Measurements from ENCODE around the gene MTFR1L. TPM values are rescaled to one million over a fixed set of nuclear protein-coding genes. Genes with fewer than 3 reads are reported as not detected.

Gene MTFR1L
- total RNA-seq, 1 experiment from 2014 or later, result 26.2 TPM

DNA sequence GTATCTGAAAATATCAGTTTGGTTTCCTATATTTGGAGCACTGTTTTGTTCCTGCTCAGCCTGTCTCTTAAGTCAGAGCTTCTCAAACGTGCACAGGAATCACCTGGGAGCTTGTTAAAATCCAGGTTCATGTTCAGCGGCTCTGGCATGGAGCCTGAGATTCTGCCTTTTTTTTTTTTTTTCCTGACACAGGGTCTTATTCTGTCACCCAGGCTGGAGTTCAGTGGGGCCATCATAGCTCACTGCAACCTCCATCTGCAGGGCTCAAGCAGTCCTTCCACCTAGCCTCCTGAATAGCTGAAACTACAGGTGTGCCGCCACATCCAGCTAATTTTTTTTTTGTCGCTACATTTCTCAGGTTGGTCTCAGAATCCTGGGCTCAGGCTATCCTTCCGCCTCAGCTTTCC is 32.0 kb upstream of the MTFR1L start:
- no peak for DNase-seq (ENCODE audit: extremely low read depth, low read depth)

DNA sequence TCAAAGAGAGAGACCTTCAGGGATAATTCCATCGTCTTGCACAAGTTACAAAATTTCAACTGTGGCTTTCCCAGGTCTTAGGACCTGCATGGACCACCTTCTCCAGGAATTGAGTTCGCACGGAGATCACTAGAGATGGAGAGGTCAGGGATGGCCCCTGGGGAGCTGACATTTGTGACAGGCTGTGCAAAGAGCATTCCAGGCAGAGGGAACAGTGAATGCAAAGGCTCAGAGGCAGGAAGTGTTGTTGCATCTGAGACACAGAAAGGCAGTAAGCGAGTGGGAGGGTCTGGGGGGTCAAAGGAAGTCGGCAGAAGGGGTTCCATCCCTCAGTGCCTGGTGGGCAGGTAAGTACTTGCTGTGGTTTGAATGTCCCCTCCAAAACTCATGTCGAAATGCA is 29.3 kb upstream of the MTFR1L start:
- no peak for DNase-seq (ENCODE audit: extremely low read depth, low read depth)

GRCh38 chr1:25792115-25792514 is 27.6 kb upstream of the MTFR1L start:
- DNase-seq (ENCODE audit: extremely low read depth, low read depth), result no peak

DNA sequence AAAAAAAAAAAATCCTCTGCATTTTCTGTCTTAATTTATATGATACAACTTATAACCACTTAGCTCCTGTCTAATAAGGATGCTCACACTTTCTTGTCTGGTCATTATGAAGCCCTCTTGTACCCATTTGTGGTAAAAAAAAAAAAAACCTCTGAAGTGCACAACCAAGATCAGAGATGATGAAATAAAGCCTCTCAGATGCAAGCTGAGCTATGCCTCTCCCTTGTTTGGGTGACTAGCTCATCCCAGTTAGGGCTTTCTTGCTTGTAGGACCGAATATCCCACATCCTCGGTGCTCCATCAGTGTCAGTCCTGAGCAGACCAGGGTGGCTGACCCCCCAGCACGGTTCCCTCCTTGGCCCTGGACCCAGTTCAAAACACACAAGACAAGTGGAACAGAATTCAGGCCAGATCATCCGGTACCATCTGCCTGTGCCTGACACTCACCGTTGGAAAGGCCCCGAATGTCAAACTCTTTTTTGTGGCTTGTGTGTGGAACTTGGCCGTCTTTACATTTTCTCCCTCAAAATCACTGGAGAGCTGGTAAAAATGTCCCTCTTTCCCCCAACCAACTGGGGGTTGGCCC is 26.1 kb upstream of the MTFR1L start:
- DNase-seq (ENCODE audit: extremely low read depth, low read depth), result no peak

DNA sequence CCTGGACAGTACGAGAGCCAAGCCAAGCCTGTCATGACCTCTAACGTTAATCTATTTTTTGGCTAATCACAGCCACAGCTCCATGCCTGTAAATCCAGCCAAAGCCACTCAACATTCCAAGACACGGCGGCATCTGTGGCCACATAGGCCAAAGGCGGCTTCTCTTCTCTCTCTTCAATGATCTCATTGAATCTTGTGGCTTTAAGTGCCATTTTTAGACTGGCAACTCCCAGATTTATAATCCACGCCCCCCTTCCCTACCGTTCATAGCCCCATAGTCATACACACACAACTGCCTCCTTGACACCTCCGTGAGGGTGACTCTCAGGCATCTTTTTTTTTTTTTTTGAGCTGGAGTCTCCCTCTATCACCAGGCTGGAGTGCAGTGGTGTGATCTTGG is 25.4 kb upstream of the MTFR1L start:
- DNase-seq (ENCODE audit: extremely low read depth, low read depth), result no peak

GRCh38 chr1:25795211-25795610 is 24.5 kb upstream of the MTFR1L start:
- no peak for DNase-seq (ENCODE audit: extremely low read depth, low read depth)

GRCh38 chr1:25795946-25796810 is 23.6 kb upstream of the MTFR1L start:
- no peak for DNase-seq (ENCODE audit: extremely low read depth, low read depth)

- DNase-seq (ENCODE audit: extremely low read depth, low read depth), result peak; percentile 48
Measured at GRCh38 chr1:25796811-25797458, 22.8 kb upstream of the MTFR1L start.

DNA sequence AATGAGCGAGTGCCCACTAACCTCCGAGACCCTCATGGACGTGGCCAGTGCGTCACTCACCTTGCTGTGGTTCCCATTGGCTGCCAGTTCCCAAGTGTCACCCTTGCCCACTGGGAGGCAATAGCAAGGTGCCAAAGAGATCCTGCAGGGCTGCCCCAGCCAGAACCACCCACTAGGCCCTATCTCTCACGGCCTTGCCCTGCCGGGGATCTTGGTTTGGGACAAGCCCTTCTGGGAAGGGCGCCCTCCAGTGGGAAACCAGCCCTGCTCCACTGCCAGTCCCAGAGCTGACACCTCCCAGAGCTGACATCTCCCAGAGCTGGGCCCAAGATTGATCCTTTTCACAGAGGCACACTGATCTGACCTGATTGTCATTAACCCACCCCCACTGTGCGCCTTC is 21.8 kb upstream of the MTFR1L start:
- no peak for DNase-seq (ENCODE audit: extremely low read depth, low read depth)

DNA sequence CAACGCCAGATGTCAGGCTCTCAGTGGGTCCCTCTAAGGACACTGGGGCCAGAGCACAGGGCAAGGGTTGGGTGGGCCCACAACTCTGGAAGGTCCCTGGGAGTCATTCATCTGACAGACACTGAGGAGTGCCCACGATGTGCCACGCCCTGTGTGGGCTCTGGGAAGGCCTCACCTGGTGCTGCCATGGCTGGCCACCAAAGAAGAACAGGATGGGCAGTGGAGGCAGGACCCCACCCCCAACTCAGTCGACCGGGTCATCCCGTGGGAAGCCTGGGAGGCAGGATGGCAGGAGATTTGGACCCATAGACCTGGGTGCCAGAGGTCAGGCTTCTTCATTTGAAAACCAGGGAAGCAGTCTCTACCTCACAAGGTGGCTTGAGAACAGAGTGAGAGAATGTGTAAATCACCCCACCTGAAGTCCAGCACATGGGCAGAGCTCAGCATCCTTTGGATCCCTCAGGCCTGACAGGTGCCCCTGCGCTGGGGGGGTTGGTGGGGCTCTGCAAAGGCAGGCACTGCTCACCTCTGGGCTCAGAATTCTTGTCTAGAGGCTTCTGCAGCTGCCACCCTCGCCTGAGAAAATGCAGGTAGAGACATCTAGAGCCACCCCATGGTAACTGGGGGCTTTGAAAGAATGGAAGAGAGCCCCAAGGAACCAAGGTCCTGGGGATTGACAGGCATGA is 20.9 kb upstream of the MTFR1L start:
- no peak for DNase-seq (ENCODE audit: extremely low read depth, low read depth)

DNA sequence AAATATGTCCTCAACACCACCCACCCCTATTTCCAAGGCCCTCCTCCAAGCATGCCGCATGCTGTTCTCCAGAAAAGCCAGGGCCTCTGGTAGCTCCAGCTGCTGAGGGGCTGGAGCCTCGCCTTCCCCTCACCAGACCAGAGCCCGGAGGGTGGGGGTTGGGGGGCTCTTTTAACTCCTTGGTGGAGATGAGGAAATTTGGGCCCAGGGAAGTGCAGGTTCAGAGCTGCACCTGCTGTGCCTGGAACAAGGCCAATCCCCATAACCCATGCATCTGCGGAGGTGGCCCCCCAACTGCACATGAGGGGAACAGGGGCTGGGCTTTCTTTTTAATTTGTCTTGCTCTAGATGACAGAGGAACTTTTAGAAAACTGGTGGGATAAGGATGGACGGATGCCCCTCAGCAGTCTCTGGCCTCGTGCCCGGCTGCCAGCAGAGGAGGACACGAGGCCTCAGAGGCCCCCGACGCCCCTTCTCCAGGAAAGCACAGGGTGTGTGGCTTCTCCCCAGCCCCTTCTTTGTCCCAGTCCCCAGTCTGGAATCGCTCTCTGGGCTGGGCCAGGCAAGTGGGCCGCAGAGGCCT is 20.3 kb upstream of the MTFR1L start:
- no peak for DNase-seq (ENCODE audit: extremely low read depth, low read depth)

DNA sequence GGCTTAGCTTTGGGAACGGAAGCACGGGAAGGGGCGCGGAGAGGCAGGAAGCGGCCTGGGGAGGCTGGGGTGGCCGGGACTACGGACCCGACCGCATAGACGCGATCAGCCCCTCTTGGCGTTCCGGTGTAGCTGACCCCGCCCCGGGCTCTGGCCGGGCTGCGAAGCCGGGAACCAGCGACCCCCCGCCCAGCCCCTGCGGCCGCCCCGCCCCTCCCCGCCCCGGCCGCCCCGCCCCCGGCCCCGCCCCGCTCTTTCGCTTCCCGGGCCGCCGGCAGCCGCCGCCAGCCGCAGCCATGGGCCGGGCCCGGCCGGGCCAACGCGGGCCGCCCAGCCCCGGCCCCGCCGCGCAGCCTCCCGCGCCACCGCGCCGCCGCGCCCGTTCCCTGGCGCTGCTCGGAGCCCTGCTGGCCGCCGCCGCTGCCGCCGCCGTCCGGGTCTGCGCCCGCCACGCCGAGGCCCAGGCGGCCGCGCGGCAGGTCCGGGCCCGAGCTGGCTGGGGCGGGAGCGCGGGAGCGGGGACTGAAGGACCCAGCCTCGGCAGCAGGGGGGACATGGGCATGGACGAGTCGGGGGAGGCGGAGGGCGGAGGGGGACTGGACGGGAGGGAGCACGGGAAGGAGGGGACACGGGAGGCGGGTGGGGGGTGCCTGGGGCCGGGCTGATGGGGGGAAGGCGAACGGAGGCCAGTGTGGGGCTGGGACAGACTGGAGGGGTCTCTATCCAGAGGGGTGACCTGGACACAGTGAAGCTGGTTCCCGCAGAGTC is 19.6 kb upstream of the MTFR1L start, which contains the start of gene SELENON:
Gene SELENON (plus strand): TSS at position 259 of the 768 bp plus-strand sequence. CDS start 38 bp downstream, at position 297.
- DNase-seq (ENCODE audit: extremely low read depth, low read depth), result no peak

DNA sequence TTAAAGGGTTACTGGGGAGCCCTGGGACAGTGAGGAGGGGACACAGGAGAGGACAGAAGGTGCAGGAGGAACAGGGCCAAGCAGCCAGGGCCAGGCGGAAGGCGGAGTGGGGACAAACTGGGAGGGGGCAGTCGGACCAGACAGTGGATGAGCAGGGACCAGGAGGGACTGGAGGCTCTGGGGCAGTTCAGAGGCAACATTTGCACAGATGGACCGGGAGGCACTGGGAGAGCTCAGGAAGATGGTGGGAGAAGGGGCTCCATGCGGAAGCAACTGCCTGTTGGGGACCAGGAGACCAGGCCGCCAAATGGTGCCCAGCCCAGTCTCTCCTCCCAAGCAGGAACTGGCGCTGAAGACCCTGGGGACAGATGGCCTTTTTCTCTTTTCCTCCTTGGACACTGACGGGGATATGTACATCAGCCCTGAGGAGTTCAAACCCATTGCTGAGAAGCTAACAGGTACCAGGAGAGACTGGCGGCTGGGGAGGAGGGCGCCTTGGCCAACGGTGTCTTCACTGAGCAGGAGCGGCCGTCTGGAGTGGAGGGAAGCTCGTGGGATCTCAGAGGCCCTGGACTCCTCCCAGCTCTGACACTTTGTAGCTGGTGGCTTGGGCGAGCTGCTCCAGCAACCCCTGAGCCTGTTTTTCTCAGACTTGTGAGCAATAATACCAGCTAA is 18.9 kb upstream of the MTFR1L start:
- no peak for DNase-seq (ENCODE audit: extremely low read depth, low read depth)

- DNase-seq (ENCODE audit: extremely low read depth, low read depth), result no peak
Measured at GRCh38 chr1:25802915-25803314, 16.8 kb upstream of the MTFR1L start.

GRCh38 chr1:25803368-25803767 is 16.4 kb upstream of the MTFR1L start:
- DNase-seq (ENCODE audit: extremely low read depth, low read depth), result no peak

GRCh38 chr1:25804244-25804963 is 15.3 kb upstream of the MTFR1L start:
- DNase-seq (ENCODE audit: extremely low read depth, low read depth), result no peak

GRCh38 chr1:25804964-25805862 is 14.5 kb upstream of the MTFR1L start:
- DNase-seq (ENCODE audit: extremely low read depth, low read depth), result no peak

DNA sequence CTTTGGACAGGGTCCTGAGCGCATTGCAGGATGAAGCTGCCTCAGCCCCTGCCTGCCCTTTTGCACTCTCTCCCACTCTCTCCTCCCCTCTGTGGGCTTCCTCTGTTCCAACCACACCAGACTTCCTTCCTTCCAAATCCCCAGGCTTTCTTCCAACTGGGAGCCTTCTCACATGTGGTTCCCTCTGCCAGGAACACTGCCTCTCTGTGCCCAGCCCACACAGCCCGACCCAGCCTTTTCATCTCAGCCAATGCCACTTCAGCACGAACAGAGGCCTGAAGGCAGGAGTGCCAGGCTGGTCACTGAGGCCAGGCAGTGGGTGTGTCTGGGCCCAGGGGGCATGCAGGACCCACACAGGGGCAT is 13.9 kb upstream of the MTFR1L start:
- no peak for DNase-seq (ENCODE audit: extremely low read depth, low read depth)

Measured in NCI-H460 (cell line).